ENCODE measurements around the gene LRRC75B.
A peak's percentile ranks its signal among the peaks of the same experiment; 100 is the strongest.
"Not testable (repeated sequence)": the region's sequence is repeated elsewhere in the genome, so short reads cannot be mapped to it uniquely, and the experiment has no call there.

The LRRC75B gene

GRCh38 chr22:24599958-24600715 is 7.3 kb upstream of the LRRC75B start:
- not testable (repeated sequence) for H3K9ac ChIP-seq (ENCODE audit: low read depth, low read length); H3K4me3 ChIP-seq (ENCODE audit: low read depth, low read length); H3K9me3 ChIP-seq (ENCODE audit: control insufficient read depth, insufficient read depth, low read length); H3K4me1 ChIP-seq (ENCODE audit: control insufficient read depth, insufficient read depth, low read length); H3K36me3 ChIP-seq (ENCODE audit: control insufficient read depth, insufficient read depth, low read length); H3K27me3 ChIP-seq (ENCODE audit: control insufficient read depth, insufficient read depth, low read length)

GRCh38 chr22:24599514-24599913 is 6.6 kb upstream of the LRRC75B start:
- Histone ChIP-seq H3K9ac (ENCODE audit: low read depth, low read length) (no peak overlapping the region), H3K4me3 (ENCODE audit: low read depth, low read length) (no peak overlapping the region), H3K4me1 (ENCODE audit: control insufficient read depth, insufficient read depth, low read length) (peaks cover 6% of the 10 kb centered on the region), H3K27me3 (ENCODE audit: control insufficient read depth, insufficient read depth, low read length) (no peaks in the 10 kb centered on the region), H3K36me3 (ENCODE audit: control insufficient read depth, insufficient read depth, low read length) (no peaks in the 10 kb centered on the region), H3K9me3 (ENCODE audit: control insufficient read depth, insufficient read depth, low read length) (no peaks in the 10 kb centered on the region)

GRCh38 chr22:24597076-24597475 is 4.2 kb upstream of the LRRC75B start:
- H3K27me3 ChIP-seq (ENCODE audit: control insufficient read depth, insufficient read depth, low read length); H3K4me1 ChIP-seq (ENCODE audit: control insufficient read depth, insufficient read depth, low read length); H3K36me3 ChIP-seq (ENCODE audit: control insufficient read depth, insufficient read depth, low read length); H3K4me3 ChIP-seq (ENCODE audit: low read depth, low read length); H3K9ac ChIP-seq (ENCODE audit: low read depth, low read length); H3K9me3 ChIP-seq (ENCODE audit: control insufficient read depth, insufficient read depth, low read length): not testable (repeated sequence)

GRCh38 chr22:24595863-24596262 is 3.0 kb upstream of the LRRC75B start:
- no peak overlapping the region for H3K4me3 ChIP-seq (ENCODE audit: low read depth, low read length)
- peaks cover 6% of the 10 kb centered on the region for H3K4me1 ChIP-seq (ENCODE audit: control insufficient read depth, insufficient read depth, low read length)
- no peak overlapping the region for H3K9ac ChIP-seq (ENCODE audit: low read depth, low read length)

GRCh38 chr22:24595228-24595627 is 2.4 kb upstream of the LRRC75B start:
- Histone ChIP-seq H3K4me1 (ENCODE audit: control insufficient read depth, insufficient read depth, low read length) (peaks cover 6% of the 10 kb centered on the region), H3K27me3 (ENCODE audit: control insufficient read depth, insufficient read depth, low read length) (no peaks in the 10 kb centered on the region)

More at GRCh38 chr22:24595863-24596262, 3.0 kb upstream of the LRRC75B start:
- no peaks in the 10 kb centered on the region for H3K27me3 ChIP-seq (ENCODE audit: control insufficient read depth, insufficient read depth, low read length)
- H3K9me3 ChIP-seq (ENCODE audit: control insufficient read depth, insufficient read depth, low read length) = no peaks in the 10 kb centered on the region
- no peaks in the 10 kb centered on the region for H3K36me3 ChIP-seq (ENCODE audit: control insufficient read depth, insufficient read depth, low read length)

GRCh38 chr22:24594569-24595120 is 1.8 kb upstream of the LRRC75B start:
- Histone ChIP-seq H3K4me1 (ENCODE audit: control insufficient read depth, insufficient read depth, low read length) (peaks cover 6% of the 10 kb centered on the region), H3K36me3 (ENCODE audit: control insufficient read depth, insufficient read depth, low read length) (no peaks in the 10 kb centered on the region), H3K9me3 (ENCODE audit: control insufficient read depth, insufficient read depth, low read length) (no peaks in the 10 kb centered on the region), H3K27me3 (ENCODE audit: control insufficient read depth, insufficient read depth, low read length) (no peaks in the 10 kb centered on the region), H3K9ac (ENCODE audit: low read depth, low read length) (no peak overlapping the region), H3K4me3 (ENCODE audit: low read depth, low read length) (no peak overlapping the region)

More at GRCh38 chr22:24595228-24595627, 2.4 kb upstream of the LRRC75B start:
- Histone ChIP-seq H3K4me3 (ENCODE audit: low read depth, low read length) (no peak overlapping the region), H3K36me3 (ENCODE audit: control insufficient read depth, insufficient read depth, low read length) (no peaks in the 10 kb centered on the region), H3K9me3 (ENCODE audit: control insufficient read depth, insufficient read depth, low read length) (no peaks in the 10 kb centered on the region), H3K9ac (ENCODE audit: low read depth, low read length) (no peak overlapping the region)

GRCh38 chr22:24593836-24594568 is 1.1 kb upstream of the LRRC75B start:
- H3K36me3 ChIP-seq (ENCODE audit: control insufficient read depth, insufficient read depth, low read length) = peaks cover 2% of the 10 kb centered on the region
- H3K9ac ChIP-seq (ENCODE audit: low read depth, low read length) = no peak overlapping the region
- H3K27me3 ChIP-seq (ENCODE audit: control insufficient read depth, insufficient read depth, low read length) = no peaks in the 10 kb centered on the region
- peaks cover under 1% of the 10 kb centered on the region for H3K4me1 ChIP-seq (ENCODE audit: control insufficient read depth, insufficient read depth, low read length)
- H3K4me3 ChIP-seq (ENCODE audit: low read depth, low read length) = no peak overlapping the region
- no peaks in the 10 kb centered on the region for H3K9me3 ChIP-seq (ENCODE audit: control insufficient read depth, insufficient read depth, low read length)

GRCh38 chr22:24593559-24593835 is 624 bp upstream of the LRRC75B start:
- not testable (repeated sequence) for H3K36me3 ChIP-seq (ENCODE audit: control insufficient read depth, insufficient read depth, low read length); H3K4me1 ChIP-seq (ENCODE audit: control insufficient read depth, insufficient read depth, low read length); H3K9me3 ChIP-seq (ENCODE audit: control insufficient read depth, insufficient read depth, low read length); H3K27me3 ChIP-seq (ENCODE audit: control insufficient read depth, insufficient read depth, low read length)
- peak overlapping the region; percentile 60 for H3K4me3 ChIP-seq (ENCODE audit: low read depth, low read length)
- H3K9ac ChIP-seq (ENCODE audit: low read depth, low read length) = peak overlapping the region; percentile 65

GRCh38 chr22:24592058-24592850 is 619 bp downstream of the LRRC75B start:
- Histone ChIP-seq H3K27me3 (ENCODE audit: control insufficient read depth, insufficient read depth, low read length) (no peaks in the 10 kb centered on the region), H3K4me3 (ENCODE audit: low read depth, low read length) (peak overlapping the region; percentile 58), H3K4me1 (ENCODE audit: control insufficient read depth, insufficient read depth, low read length) (no peaks in the 10 kb centered on the region), H3K9ac (ENCODE audit: low read depth, low read length) (peak overlapping the region; percentile 47), H3K36me3 (ENCODE audit: control insufficient read depth, insufficient read depth, low read length) (peaks cover 6% of the 10 kb centered on the region), H3K9me3 (ENCODE audit: control insufficient read depth, insufficient read depth, low read length) (no peaks in the 10 kb centered on the region)

GRCh38 chr22:24591286-24591830 is 1.5 kb downstream of the LRRC75B start:
- no peaks in the 10 kb centered on the region for H3K9me3 ChIP-seq (ENCODE audit: control insufficient read depth, insufficient read depth, low read length)
- H3K4me3 ChIP-seq (ENCODE audit: low read depth, low read length) = no peak overlapping the region
- no peaks in the 10 kb centered on the region for H3K27me3 ChIP-seq (ENCODE audit: control insufficient read depth, insufficient read depth, low read length)
- no peak overlapping the region for H3K9ac ChIP-seq (ENCODE audit: low read depth, low read length)
- H3K36me3 ChIP-seq (ENCODE audit: control insufficient read depth, insufficient read depth, low read length) = peaks cover 8% of the 10 kb centered on the region
- no peaks in the 10 kb centered on the region for H3K4me1 ChIP-seq (ENCODE audit: control insufficient read depth, insufficient read depth, low read length)

GRCh38 chr22:24590596-24591173 is 2.2 kb downstream of the LRRC75B start:
- no peaks in the 10 kb centered on the region for H3K27me3 ChIP-seq (ENCODE audit: control insufficient read depth, insufficient read depth, low read length)
- H3K4me3 ChIP-seq (ENCODE audit: low read depth, low read length) = no peak overlapping the region
- peaks cover 12% of the 10 kb centered on the region for H3K36me3 ChIP-seq (ENCODE audit: control insufficient read depth, insufficient read depth, low read length)
- H3K4me1 ChIP-seq (ENCODE audit: control insufficient read depth, insufficient read depth, low read length) = no peaks in the 10 kb centered on the region
- no peak overlapping the region for H3K9ac ChIP-seq (ENCODE audit: low read depth, low read length)
- no peaks in the 10 kb centered on the region for H3K9me3 ChIP-seq (ENCODE audit: control insufficient read depth, insufficient read depth, low read length)

All from iPS-15b (cell line).